GM18505 (cell line): ENCODE results near the gene ANXA4.
A peak's percentile ranks its signal among the peaks of the same experiment; 100 is the strongest.

Source experiments
- ATAC-seq: cut with Tn5 transposase; IDR thresholded peaks from one replicate; pipeline ENCODE4 v1.9.1; 2021; ENCODE audit not compliant: unreplicated experiment
- POLR2A ChIP-seq: IDR thresholded peaks from 4 replicates; pipeline ENCODE4 v1.6.1; 2011; ENCODE audit warnings: borderline replicate concordance; ENCODE audit not compliant: insufficient read depth, insufficient read length; ENCODE audit errors: extremely low read depth

The ANXA4 gene

GRCh38 chr2:69741575-69742321 is at the start of gene ANXA4:
TSS of gene ANXA4 (plus strand) at chr2:69742134. CDS start at chr2:69781566, 39,432 bp downstream.
- ATAC-seq, result peak; percentile 68
- TF ChIP-seq POLR2A, result peak; percentile 86

GRCh38 chr2:69692424-69692823 is 49.5 kb upstream of the ANXA4 start:
- no peak for ATAC-seq

GRCh38 chr2:69693059-69693774 is 48.7 kb upstream of the ANXA4 start:
- peak; percentile 68 for ATAC-seq
- no peak for TF ChIP-seq POLR2A

More at GRCh38 chr2:69692424-69692823, 49.5 kb upstream of the ANXA4 start:
- no peak for TF ChIP-seq POLR2A

- TF ChIP-seq POLR2A, result no peak
- no peak for ATAC-seq
Observed at GRCh38 chr2:69693775-69694450, 48.0 kb upstream of the ANXA4 start.

GRCh38 chr2:69694894-69695849 is 46.8 kb upstream of the ANXA4 start:
- no peak for ATAC-seq
- TF ChIP-seq POLR2A, result no peak

- no peak for ATAC-seq
- no peak for TF ChIP-seq POLR2A
Observed at GRCh38 chr2:69695850-69696216, 46.1 kb upstream of the ANXA4 start.

DNA sequence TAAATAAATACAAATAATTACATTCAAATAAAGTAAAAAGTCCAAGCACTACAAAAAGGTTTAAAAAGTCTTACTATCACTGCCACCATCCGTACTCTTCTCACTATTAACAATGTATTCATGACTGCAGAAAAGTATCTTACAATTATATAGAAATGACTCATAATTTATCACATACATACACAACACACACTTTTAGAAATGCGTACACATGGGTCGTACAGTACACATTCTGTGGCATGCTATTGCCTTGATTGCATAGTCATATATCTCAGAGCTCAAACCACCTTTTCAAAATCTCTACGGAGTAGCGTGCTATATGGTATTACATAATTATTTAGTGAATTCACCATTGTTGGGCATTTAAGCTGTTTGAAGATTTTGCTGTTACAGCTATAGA is 41.6 kb upstream of the ANXA4 start:
- no peak for ATAC-seq
- TF ChIP-seq POLR2A, result no peak

- TF ChIP-seq POLR2A, result no peak
- no peak for ATAC-seq
Observed at GRCh38 chr2:69701100-69701945, 40.6 kb upstream of the ANXA4 start.

DNA sequence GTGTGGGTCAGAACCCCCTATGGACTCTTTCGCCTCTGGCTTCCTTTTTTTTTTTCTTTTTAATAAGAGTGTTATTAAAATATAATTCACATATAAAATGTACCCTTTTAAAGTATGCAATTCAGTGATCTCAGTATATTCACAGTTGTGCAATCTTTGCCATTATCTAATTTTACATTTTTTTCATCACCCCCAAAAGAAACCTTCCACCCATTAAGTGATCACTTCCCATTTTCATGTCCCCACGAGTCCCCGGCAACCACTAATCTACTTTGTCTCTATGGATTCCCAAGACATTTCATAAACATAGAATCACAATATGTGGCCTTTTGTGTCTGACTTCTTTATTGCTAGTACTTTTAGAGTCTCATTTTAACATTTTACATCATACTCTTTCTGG is 38.7 kb upstream of the ANXA4 start:
- ATAC-seq, result no peak
- no peak for TF ChIP-seq POLR2A

DNA sequence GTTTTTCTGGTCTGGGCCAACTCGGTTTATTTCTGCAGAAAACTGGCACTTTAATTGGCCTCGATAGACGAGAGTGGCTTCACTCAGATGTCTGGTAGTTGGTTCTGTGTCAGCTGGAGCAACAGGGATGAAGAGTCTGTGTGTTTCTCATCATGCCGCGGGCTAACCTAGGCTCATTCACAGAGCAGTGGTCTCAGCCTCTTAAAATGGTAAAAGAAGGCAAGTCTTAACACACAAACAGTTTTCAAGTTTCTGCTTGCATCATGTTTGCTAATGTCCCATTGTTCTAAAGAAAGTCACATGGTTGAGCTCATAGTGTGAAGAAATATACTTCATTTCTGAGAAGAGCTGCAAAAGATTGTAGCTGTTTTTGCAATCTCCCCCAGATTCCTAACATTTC is 37.5 kb upstream of the ANXA4 start:
- TF ChIP-seq POLR2A, result no peak
- no peak for ATAC-seq

DNA sequence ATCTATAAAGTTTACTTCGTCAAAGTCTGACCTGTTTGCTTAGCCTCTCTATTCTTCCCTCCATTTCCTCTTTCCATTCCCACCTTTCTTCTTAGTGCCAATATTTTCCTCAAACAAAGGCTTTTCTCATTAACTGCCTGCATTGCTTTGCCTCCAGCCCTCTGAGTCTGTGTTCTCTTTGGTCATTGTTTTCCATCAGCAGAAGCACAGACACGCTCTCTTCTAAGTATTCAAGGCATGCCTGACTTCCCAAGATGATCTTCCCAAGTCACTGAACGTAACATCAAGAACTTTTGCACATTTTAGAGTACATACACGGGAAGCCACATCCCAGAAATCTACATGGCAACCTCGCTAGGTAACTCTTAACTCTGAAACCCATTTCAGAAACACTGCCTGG is 32.6 kb upstream of the ANXA4 start:
- ATAC-seq, result no peak
- no peak for TF ChIP-seq POLR2A

DNA sequence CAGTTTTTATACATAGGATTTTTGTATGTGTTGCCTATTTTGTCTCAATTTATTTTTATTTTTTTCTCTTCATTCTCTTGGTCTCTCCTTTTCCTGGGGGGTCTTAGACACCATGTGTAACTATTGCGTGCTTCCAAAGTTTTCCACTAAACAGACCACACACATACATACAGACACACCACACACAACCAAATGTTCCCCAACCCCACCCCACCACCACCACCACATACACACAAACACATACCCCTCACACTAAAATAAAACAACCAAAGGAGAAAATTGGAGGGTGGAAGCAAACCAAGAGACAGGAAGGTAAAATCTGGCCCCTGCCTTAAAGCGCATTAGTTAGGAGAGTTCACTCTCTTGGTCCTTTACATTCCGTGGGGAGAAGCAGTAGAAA is 30.0 kb upstream of the ANXA4 start:
- no peak for ATAC-seq
- TF ChIP-seq POLR2A, result no peak
